NCI-H128 (cell line): ENCODE data around the gene ATP13A5.

Source experiments
- DNase-seq: peaks from one replicate; lab custom pipeline; 2025; ENCODE audit not compliant: unreplicated experiment; lab: John Stamatoyannopoulos, UW

The ATP13A5 gene

DNA sequence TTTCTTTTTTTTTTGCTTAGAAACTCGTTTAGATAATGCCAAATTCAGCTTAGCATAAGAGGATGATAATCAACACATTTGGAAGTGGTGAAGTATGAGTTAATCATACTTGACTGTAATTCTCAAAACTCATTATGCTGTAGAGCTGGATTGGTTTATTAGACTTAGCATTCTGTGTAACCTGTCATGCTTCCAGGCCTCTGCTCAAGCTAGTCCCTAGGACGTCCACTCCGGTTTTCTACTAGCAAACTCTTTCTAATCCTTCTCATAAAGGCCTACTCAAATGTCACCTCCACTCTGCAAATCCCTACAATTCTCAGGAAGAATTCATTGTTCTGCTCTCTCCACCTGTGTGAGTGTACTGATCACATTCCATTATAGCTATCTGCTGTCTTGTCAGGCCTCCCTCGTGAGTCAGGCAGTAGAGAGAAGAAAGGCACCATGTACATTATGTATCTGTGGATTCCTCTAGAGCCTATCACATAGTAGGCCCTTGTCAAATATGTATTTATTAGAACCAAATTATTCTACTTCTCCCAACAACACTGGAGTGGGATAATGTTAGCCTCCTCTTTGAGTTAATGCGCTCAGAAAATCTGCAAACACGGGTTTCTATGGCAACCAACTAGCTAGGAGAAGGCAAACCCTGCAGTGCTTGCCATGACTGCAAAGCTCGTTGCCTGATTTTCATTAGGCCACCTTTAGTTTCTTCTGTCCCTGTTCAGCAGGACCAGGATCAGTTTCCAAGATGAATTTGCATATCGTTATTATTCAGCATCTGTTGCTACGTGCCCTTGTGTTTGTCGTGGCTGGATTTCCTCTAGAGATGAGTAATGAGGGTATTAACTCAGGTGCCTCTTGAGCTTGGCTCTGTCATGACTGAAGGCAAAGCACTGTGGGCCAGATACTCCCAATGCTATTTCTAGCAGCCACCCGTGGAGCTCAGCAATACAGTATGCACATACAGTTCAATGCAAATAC, 30.7 kb downstream of the ATP13A5 start:
- DNase-seq, result peak; percentile 24

DNA sequence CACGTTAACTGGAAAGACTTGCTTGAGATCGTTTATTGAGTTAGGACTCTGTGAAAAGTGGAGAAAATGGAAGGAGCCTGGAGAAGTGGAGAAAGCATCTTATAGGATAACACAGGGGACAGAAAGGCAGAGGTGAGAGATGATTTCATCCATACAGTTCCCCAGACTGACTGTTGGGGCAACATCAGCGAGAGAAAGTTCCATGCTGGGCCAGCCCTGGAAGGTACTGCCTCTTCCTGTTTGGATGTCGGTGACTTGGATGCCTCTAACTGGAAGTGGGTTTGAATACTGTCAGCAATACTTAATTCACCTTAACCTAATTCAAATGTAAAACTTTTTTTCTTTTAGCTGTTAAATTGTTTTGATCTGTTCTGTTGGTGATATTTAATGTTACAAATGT, 32.3 kb downstream of the ATP13A5 start:
- no peak for DNase-seq

DNA sequence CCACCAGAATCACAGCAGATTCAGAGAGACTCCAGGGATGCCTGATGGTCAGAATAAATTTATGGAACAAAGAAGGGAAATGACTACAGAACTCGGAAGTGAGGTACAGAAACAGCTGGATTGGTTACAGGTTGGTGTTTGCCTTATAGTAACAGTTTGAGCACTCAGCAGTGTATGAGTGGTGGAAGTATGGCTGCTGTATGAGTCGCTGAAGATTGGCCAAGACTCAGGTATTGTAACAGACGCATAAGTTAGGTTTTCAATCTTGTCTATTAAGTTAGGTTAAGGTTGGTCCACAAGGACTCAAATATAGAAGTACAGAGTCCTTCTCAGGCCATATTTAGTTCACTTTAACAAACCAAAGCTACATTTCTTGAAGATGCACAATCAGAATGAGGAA, 33.1 kb downstream of the ATP13A5 start:
- DNase-seq, result no peak

DNA sequence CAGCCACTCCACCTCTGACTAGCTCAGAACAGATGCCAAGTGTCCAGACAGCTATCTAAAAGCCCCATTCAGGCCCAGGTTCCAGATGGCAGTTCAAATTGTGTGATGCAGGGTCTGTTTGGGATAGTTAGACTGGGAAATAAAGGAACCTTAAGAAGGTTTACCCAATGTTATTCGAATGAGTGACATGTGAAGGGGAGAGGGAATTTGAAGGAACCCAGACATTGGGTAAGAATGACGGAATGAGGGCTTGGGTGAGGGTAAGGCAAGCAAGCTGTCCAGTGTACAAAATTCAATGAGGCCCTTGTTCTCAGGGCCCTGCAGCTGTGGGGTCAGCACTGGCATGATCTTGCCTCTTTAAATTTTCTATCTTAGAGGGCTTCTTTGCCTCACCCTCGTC, 34.1 kb downstream of the ATP13A5 start:
- DNase-seq, result no peak

DNA sequence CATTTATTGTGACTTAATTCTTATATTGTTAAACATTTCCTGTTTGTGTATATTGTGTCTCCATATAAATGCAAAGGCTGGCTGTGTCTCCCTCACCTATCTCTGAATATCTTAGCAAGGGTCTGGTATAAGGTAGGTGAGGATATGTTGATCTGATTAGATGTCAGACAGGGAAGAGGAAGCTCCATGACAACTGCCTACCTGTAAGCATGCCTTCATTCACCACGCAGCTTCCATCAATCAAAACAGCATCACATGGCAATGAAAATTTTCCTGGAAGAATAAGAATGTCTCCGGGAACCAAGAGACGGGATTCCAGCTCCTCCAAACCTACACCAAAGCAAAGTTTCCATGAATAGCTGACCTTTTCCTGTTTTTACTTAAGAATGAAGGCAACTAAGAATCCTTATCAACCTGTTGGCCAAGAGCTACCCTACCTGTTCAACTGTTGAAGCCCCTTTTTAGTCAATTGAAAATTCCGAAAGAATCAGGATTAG, 34.8 kb downstream of the ATP13A5 start:
- DNase-seq, result no peak

DNA sequence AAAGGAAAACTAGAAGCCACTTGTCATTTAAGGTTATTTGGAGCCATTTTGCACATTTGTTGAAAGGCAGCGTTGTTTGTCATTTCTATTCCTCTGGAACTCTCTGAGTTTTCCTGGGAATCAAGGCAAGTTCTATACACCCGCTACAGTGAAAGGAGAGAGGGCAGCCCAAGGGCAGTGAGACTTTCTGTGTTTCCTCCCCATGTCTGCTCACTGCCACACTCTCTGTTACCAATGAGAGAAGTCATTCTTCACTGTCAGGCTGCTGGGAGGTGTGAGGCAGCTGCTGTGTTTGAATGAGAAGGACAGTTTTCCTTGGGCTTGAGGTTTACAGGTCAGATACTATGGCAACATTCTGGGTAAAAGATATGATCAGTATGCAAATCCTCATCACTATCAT, 36.0 kb downstream of the ATP13A5 start:
- no peak for DNase-seq

DNA sequence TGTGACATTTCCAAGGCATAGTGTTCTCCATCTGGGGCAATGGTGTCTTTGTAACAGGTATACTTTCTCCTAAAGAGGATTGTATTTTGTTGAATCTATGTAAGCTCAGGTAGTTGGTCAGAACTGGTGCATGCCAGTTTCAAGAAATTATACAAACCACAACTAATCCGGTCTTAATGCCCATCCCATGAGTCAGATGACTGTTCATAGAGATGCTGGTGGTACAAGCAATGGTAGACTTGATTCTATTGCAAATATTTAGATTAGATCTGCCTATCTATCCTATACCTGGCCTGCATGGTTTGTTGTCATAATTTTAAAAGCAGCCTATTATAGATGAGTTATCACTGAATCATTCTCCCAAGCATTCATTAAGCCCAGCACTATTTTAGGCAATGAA, 43.5 kb downstream of the ATP13A5 start:
- no peak for DNase-seq

DNA sequence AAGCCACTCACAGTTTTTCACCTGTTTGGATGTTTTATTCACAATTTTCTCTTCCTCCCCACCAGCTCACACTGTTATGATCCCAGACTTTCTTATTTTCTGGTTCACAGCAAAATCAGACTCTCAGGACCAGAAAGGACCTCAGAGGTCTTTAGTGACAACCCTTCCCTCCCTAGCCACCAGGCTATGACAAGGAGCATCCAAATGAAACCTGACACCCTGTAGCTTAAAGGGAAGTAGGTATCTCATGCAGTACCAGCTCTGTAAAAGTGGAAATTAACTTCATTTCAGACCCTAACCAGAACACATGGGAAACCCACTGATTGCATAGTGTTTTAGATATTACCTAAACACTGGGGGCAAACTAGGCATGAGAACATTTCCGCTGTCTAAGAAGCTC, 45.3 kb downstream of the ATP13A5 start:
- DNase-seq, result no peak

DNA sequence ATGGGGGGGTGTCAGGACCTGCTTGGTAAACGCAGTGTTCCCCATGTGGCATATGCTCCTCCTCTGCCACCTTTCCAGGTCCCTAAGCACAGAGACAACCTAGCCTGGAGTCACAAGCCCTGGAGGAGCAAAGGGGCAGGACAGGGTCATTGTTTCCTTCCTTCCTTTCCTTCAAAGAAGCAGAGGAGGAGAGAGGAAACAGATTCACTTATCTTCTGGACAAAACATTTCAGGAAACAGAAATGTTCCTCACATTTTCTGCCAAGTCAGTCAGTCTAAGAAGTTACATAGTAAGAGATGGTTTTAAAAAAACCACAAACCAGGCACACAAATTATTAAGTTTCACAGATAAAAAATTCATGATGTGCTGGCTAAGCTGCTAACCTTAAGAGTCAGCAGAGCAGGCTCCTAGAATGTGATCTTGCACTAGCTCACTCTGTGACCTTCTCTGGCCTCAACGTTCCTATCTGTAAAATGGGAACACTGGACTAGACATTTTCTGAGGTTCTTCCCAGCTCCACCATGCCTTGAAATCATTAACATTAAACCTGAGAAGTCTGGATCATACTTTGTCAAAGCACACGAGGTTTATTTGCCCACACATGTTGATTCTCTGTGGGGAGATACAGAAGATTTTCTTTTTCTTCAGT, 47.9 kb downstream of the ATP13A5 start:
- no peak for DNase-seq

DNA sequence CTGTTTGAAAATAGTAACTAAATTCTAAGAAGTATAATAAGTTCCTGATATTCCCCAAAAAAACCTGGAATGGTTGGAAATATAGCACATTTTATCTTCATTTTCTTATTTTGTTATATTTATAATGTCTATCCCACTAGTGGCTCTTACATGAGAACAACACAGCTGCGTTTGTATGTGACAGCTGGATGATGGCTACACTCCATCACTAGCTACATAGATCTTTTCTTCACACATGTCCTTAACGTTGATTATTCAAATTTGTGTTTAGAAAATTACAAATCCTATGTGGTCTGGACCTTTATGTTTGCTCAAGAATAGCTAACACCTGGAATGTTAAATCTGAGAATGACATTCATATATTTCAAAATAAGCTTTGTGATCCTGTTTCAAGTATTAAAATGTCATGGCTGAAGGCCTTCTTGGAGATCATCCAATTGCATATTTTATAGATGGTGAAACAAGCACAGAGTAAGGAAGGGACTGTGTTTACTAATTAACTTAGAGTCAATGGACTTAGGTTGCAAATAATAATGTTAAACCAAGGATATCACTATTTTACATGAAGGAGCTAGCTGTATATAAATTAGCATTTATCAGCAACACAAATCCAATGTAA, 60.8 kb downstream of the ATP13A5 start:
- DNase-seq, result no peak

DNA sequence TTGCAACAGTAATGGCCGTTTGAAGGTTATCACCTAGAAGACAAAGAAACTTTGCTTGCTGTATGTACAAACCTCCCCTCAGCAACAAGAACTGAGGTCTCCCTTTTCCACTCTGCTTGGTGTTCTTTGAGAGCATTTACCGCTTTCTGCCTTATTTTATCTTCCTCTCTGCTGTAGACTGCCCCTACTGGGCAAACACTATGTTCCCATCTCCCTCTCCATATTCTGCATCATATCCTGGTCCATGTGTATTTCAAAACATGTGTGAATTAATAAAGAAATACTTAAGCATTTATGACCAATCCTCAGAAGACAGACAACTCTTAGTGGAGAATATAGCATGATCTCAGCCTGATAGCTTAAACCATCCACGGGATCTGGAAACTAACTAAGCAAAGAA, 64.4 kb downstream of the ATP13A5 start:
- no peak for DNase-seq

DNA sequence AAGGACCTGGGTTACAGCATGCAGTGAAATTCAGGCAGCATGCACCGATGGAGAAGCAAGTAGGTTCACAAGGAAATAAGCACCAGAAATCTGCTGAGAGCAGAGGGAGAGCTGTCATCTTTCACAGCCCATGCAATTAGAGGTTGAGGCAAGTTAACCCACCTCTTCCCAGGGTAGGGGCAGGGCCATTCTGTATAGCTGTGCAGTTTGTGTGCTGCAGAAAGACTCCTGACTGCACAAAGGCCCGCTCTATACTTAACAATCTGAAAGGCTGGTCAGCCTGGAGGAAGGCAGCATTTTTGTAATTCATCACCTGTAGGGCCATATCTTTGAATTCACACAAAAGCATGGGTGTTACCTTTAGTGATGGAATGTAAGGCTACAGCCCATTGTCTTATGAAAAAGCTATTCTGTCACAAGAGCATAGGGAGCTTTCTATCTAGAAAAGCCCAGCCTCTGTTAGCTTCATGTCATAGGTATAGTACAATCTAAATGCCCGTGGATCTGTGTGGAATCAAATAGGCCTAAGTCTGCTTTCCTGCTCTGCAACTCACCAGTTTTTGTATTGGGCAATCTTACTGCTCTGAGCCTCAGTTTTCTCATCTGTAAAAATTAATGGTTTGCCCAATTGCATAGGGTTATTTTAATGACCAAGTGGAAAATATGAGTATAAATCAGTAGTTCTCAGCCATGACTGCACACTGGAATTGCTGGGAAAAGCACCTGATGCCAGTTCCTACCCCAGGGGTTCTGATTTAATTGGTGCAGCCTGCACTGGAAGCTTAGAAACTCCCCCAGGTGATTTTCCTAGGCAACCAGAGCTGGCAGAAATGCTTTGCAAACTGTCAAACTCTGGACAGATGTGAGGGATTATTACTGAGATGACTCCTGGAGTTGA, 65.2 kb downstream of the ATP13A5 start:
- no peak for DNase-seq

DNA sequence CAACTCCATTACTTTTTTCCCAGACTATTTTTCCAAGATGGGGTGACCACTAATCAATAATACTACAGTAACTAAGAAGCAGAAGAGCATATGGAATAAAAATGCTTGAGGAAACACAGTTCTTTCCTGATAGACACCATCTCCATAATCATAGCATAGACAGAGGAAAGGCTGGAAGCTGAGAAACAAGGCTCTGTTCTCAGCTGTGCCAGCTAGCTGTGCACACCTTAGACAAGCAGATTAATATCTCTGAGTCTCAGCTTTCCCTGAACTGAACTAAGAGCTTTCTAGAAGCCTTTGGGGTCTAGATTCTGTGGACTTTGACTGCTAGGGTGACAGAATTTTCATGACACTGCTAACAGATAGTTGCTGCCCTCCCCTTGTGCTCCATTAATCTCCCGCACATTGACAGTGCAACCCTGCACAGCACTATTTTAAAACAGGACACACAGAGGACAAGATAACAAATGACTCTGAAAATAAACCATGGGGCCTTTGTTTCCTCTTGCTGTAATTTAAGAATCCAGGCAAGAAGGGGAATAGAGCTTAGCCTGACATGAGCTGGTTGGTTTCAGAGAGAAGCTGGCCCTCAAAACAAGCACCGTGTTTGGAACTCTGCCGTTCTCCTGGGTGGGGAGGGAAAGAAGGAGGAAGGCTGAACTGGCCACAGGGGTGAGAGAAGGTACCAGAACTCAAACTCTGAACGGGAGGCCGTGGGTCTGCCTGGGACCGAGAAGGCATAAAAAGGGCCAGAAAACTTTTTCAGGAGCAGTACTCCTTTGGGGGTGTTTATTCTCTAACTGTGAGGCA, 67.4 kb downstream of the ATP13A5 start:
- no peak for DNase-seq

DNA sequence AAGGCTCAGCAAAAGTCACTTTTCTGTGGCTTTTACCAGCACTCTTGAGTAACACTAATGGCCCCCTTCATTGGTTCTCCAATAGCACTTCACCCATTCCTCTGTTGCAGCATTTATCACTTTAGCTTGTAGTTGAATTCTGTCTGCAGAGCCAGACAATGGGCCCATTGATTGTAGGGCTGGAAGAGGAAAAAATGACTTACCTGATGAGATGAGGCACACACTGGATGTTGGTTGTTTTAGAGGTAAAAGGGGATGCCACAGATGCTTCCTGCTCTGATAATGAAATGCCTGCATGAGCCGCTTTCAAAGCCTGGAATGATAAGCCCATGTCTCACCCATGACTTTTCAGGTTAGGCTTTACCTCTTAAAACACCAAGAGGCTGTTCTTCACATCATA, 73.2 kb downstream of the ATP13A5 start:
- DNase-seq, result no peak

DNA sequence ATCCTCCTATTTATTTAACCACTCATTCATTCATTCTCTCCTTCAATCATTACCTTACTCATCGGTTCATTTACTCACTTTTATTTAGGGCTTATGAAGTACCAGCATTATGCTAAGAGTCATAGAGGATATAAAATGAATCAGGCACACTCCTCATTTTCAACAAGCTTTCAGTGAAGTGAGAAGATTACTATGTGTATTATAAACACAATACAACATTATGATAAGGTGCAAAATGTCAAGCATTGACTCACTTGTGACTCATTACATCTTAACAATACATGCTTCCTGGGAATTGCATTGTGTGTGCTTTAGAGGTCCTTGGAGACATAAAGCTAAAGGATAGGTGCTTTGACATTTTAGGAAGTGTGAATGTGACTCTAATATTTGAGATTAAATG, 77.1 kb downstream of the ATP13A5 start:
- DNase-seq, result no peak

DNA sequence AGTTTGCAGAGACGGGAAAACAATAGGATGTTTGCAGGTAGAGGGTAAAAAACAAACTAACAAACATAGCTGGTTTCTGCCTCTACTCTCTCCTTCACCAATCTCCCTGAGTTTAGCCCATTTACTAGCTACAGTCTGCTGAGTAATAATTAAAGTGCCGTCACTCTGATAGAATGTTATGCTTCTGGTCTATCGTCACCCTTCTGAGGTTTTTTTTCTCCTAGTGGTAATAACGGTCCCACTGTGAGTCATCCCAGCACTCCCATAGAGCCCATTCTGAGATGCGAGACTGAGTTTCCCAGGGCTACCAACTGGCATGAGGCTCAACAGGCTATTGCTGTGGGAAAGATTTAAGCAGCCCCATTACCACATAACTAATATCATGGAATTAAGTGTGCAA, 81.1 kb downstream of the ATP13A5 start:
- DNase-seq, result no peak

DNA sequence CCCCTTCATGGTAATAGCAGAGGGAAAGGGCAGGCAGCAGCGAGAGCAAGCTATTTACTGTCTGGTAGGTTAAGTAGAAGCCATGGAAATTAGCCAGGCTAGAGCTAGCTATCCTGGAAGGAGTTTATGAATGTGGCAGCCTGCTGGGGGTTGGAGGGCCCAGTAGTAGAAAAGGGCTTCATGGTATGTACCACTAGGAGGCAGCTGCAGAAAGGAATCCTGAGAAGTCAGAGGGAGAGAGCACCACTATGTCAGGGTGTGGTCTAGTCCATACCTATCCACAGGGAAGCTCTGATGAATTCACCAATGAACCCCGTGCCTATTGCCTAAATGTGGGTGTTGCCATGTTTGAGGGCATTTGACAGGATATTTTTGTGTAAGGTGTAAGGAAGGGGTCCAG, 82.6 kb downstream of the ATP13A5 start:
- no peak for DNase-seq

DNA sequence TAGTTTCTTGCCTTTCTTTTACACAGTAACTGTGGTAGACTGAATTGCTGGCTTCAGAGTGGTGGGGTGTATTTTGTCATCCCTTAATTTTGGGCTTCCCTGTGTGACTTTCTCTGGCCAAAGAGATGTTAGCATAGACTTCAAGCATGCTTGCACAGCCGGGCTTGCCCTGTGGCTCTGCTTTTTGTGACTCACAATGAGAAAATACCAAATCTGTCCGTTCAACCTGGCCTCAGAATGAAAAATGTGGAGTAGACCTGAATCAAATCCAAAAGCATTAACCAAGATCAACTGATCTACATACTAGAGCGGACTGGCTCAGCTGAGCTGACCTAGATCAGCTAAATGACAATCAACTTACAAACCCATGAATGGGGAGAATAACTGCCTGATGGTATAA, 86.2 kb downstream of the ATP13A5 start:
- DNase-seq, result no peak

DNA sequence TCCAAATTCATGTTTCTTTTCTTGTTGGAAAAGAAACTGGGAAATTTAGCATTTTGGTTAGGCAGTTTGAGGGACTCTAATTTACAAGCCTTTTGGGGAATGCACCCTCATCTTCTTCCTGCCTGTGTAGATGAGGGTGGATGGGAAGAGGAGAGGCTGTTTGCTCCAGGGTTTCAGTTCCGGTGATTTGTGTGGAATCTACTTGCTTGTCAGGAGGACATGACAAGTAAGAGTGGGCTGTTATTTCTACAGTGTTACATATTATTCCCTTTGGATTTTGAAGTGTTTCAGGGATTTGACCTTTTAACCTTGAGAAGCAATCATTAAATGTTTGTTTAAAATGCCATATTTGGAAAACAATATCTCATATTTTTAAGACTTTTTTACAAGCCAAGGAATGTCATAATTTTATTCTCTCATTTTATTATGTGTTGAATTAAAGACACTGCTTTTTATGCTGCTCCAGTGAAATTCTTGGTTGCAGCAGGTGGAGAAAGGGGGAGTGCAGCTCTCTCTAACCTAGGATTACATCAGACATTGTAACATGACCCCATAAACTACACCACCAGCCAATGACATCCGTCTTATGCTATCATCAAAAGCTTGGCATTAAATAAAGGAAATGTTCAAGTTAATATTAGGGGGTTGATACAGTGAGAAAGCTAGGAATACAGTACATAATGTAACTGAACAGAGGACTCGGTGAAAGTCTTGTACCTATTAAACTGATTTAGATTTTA, 107.3 kb downstream of the ATP13A5 start:
- no peak for DNase-seq
